Stimulated activated CD8-positive, alpha-beta memory T cell treated with anti-CD3 and anti-CD28 coated beads, Interleukin-15, amount 100 ng/mL, for 48 hours (primary cell): ENCODE results near the gene SPATA9.

Experiments used
- DNase-seq, 2 donors: peaks; one replicate each; pipeline ENCODE4 v3.0.0-alpha.2; 2020; ENCODE audit warnings: low read depth in 2 of 2

SPATA9 gene

GRCh38 chr5:95619514-95620029 is 63.2 kb downstream of the SPATA9 start:
- DNase-seq, result no peak

GRCh38 chr5:95619096-95619495 is 63.7 kb downstream of the SPATA9 start:
- DNase-seq, result no peak

GRCh38 chr5:95617057-95617456 is 65.7 kb downstream of the SPATA9 start:
- no peak for DNase-seq

GRCh38 chr5:95615164-95615467 is 67.7 kb downstream of the SPATA9 start:
- no peak for DNase-seq

GRCh38 chr5:95613514-95613913 is 69.3 kb downstream of the SPATA9 start:
- no peak for DNase-seq

GRCh38 chr5:95611396-95611795 is 71.4 kb downstream of the SPATA9 start:
- no peak for DNase-seq

GRCh38 chr5:95610546-95610945 is 72.2 kb downstream of the SPATA9 start:
- DNase-seq, result no peak

- no peak for DNase-seq
These were observed 73.1 kb downstream of the SPATA9 start for GRCh38 chr5:95609711-95610110.
